ENCODE measurements around the gene COG7. TPM values are rescaled to one million over a fixed set of nuclear protein-coding genes. Genes with fewer than 3 reads are reported as not detected.

COG7 gene
- total RNA-seq, 4 donors from 2014 or later, result 20.1 to 81.7 (median 50.4) TPM

DNA sequence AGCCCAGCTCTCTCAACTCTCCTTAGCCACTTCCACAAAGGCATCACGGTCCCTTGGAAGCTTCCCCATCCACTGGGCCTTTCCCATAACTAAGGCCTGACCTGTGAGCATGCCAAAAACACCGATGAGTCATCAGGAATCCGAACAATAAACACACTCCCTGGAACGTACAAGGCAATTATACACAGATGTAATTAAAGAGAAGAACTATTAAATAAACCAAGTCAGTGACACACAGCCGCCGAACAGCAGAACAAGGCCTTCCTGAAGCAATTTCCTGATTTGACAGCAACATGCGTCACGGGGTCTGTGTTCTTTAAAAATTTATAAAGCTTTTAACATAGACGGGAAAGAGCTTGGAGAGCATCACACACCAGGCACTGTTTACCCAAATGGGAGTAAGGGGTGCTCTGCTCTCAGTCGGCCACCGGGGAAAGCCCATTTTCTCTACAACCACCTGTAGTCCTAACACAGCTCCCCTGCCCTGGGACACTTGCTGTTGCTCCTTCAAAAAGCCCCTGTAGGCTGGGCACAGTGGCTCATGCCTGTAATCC is 29.4 kb downstream of the COG7 start:
- TF ChIP-seq CTCF (IDR thresholded peaks at IDR 0.05) (no peak), POLR2A (IDR thresholded peaks at IDR 0.05) (no peak)
- no peak overlapping the region for H3K4me3 ChIP-seq

GRCh38 chr16:23420011-23420410 is 33.0 kb downstream of the COG7 start:
- Histone ChIP-seq H3K27me3 (no peaks in the 10 kb centered on the region), H3K36me3 (peaks cover 0 to 26% (median 0%) of the 10 kb centered on the region in 3 donors), H3K9me3 (no peaks in the 10 kb centered on the region), H3K4me3 (no peak overlapping the region), H3K27ac (no peak overlapping the region), H3K4me1 (peaks cover 0 to 21% (median 0%) of the 10 kb centered on the region in 4 donors)
- TF ChIP-seq CTCF (IDR thresholded peaks at IDR 0.05) (no peak), POLR2A (IDR thresholded peaks at IDR 0.05) (no peak)
- DNase-seq, result no peak

More for the DNA sequence above, 29.4 kb downstream of the COG7 start:
- Histone ChIP-seq H3K36me3 (peaks cover 0 to 8% (median 0%) of the 10 kb centered on the region in 3 donors), H3K9me3 (no peaks in the 10 kb centered on the region), H3K27me3 (no peaks in the 10 kb centered on the region), H3K27ac (peak overlapping the region; percentile 58 to 90 (median 82)), H3K4me1 (peaks cover 0 to 24% (median 0%) of the 10 kb centered on the region in 4 donors)
- peak; percentile 32 to 85 (median 59) for DNase-seq

DNA sequence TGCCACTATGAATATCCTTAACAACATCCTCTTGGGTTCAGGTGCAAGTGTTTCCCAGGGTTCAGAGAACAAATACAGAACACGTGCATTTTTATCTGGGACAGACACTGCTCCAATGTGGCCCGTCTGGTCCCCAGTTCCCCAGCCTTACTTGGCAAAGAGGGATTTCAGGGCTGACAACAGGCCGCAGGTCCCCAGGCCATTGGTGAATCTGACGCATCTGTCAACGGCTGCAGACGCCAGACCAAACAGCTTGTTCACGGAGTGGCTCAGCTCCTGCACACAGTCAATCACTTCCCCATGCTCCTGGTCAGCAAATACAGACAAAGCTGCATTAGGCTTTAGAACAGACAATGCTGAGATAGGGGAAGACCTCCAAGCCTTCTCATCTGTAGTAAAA is 36.2 kb downstream of the COG7 start:
- no peak for TF ChIP-seq POLR2A (IDR thresholded peaks at IDR 0.05)
- no peak for TF ChIP-seq CTCF (IDR thresholded peaks at IDR 0.05)
- Histone ChIP-seq H3K4me1 (no peaks in the 10 kb centered on the region), H3K27me3 (no peaks in the 10 kb centered on the region), H3K27ac (no peak overlapping the region), H3K36me3 (peaks cover 0 to 58% (median 0%) of the 10 kb centered on the region in 3 donors), H3K4me3 (no peak overlapping the region), H3K9me3 (no peaks in the 10 kb centered on the region)
- no peak for DNase-seq

DNA sequence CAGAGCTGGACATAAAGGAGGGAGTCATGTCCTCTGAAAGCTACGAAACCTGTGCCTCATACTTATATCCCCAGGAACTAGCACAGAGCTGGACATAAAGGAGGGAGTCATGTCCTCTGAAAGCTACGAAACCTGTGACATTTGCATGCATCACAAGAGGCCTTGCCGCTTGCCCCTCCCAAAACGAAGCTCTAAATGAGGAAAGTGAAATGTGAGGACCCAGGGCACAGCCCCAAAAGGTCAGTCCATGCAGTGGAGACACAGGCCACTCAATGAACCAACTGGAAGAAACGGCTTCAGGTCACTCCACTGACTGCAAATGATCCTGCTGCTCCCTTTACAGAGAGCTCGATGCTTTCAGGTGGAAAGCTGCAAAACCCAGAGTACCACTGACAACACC is 38.3 kb downstream of the COG7 start:
- Histone ChIP-seq H3K4me1 (no peaks in the 10 kb centered on the region), H3K4me3 (no peak overlapping the region), H3K27me3 (no peaks in the 10 kb centered on the region), H3K36me3 (peaks cover 0 to 71% (median 0%) of the 10 kb centered on the region in 3 donors), H3K9me3 (no peaks in the 10 kb centered on the region), H3K27ac (no peak overlapping the region)
- no peak for DNase-seq
- TF ChIP-seq CTCF (IDR thresholded peaks at IDR 0.05), result no peak
- TF ChIP-seq POLR2A (IDR thresholded peaks at IDR 0.05), result no peak

GRCh38 chr16:23410176-23410575 is 42.8 kb downstream of the COG7 start:
- no peaks in the 10 kb centered on the region for H3K4me1 ChIP-seq
- H3K27ac ChIP-seq, result no peak overlapping the region
- no peaks in the 10 kb centered on the region for H3K27me3 ChIP-seq
- DNase-seq, result no peak
- no peaks in the 10 kb centered on the region for H3K9me3 ChIP-seq
- H3K4me3 ChIP-seq, result no peak overlapping the region
- TF ChIP-seq POLR2A (IDR thresholded peaks at IDR 0.05), result no peak
- no peak for TF ChIP-seq CTCF (IDR thresholded peaks at IDR 0.05)
- H3K36me3 ChIP-seq, result peaks cover 0 to 68% (median 0%) of the 10 kb centered on the region in 3 donors

All from Peyer's patch (tissue), 4 donors.